GM18526 (cell line): ENCODE data around the gene TENM3.

Experiments used
- POLR2A ChIP-seq: IDR thresholded peaks from 3 replicates; pipeline ENCODE4 v1.6.1; 2011; ENCODE audit not compliant: insufficient read length; ENCODE audit errors: extremely low read depth

The TENM3 gene

GRCh38 chr4:182320092-182320491 is 76.9 kb downstream of the TENM3 start:
- TF ChIP-seq POLR2A: no peak

GRCh38 chr4:182320580-182320979 is 77.4 kb downstream of the TENM3 start:
- no peak for TF ChIP-seq POLR2A

GRCh38 chr4:182324282-182324681 is 81.1 kb downstream of the TENM3 start:
- TF ChIP-seq POLR2A: no peak

GRCh38 chr4:182325397-182325796 is 82.2 kb downstream of the TENM3 start:
- TF ChIP-seq POLR2A: no peak

GRCh38 chr4:182325848-182326255 is 82.7 kb downstream of the TENM3 start:
- TF ChIP-seq POLR2A: no peak

- TF ChIP-seq POLR2A: no peak
Observed at GRCh38 chr4:182328505-182328904, 85.3 kb downstream of the TENM3 start.

GRCh38 chr4:182337366-182337765 is 94.2 kb downstream of the TENM3 start:
- no peak for TF ChIP-seq POLR2A

GRCh38 chr4:182338063-182338462 is 94.9 kb downstream of the TENM3 start:
- TF ChIP-seq POLR2A: no peak

GRCh38 chr4:182338746-182339145 is 95.5 kb downstream of the TENM3 start:
- TF ChIP-seq POLR2A: no peak

- no peak for TF ChIP-seq POLR2A
Observed at GRCh38 chr4:182339221-182339641, 96.0 kb downstream of the TENM3 start.

GRCh38 chr4:182343453-182343852 is 100.3 kb downstream of the TENM3 start:
- no peak for TF ChIP-seq POLR2A

GRCh38 chr4:182344968-182345367 is 101.8 kb downstream of the TENM3 start:
- no peak for TF ChIP-seq POLR2A

- TF ChIP-seq POLR2A: no peak
Observed at GRCh38 chr4:182346250-182346649, 103.0 kb downstream of the TENM3 start.

GRCh38 chr4:182346675-182347375 is 103.6 kb downstream of the TENM3 start:
- TF ChIP-seq POLR2A: no peak

GRCh38 chr4:182348779-182349326 is 105.7 kb downstream of the TENM3 start:
- no peak for TF ChIP-seq POLR2A

GRCh38 chr4:182350041-182350440 is 106.8 kb downstream of the TENM3 start:
- no peak for TF ChIP-seq POLR2A

GRCh38 chr4:182351485-182351884 is 108.3 kb downstream of the TENM3 start:
- TF ChIP-seq POLR2A: no peak
